Endothelial cell (in vitro differentiated cells): ENCODE measurements around the gene CTNNA2. TPM values are rescaled to one million over a fixed set of nuclear protein-coding genes. Genes with fewer than 3 reads are reported as not detected.

Experiments used
- DNase-seq: peaks from one replicate; pipeline ENCODE4 v3.0.0; 2021; ENCODE audit warnings: low spot score
- H3K27ac Mint-ChIP-seq: one replicate; pipeline ENCODE4 v1.8.0; 2021; ENCODE audit warnings: mixed read lengths, inconsistent platforms; ENCODE audit not compliant: unreplicated experiment
- H3K27me3 Mint-ChIP-seq: one replicate; pipeline ENCODE4 v1.8.0; 2021; ENCODE audit warnings: mild to moderate bottlenecking, moderate library complexity, mixed read lengths, inconsistent platforms; ENCODE audit not compliant: unreplicated experiment
- H3K36me3 Mint-ChIP-seq: one replicate; pipeline ENCODE4 v1.8.0; 2021; ENCODE audit warnings: mild to moderate bottlenecking, low read depth, mixed read lengths, inconsistent platforms; ENCODE audit not compliant: unreplicated experiment
- H3K4me1 Mint-ChIP-seq: one replicate; pipeline ENCODE4 v1.8.0; 2021; ENCODE audit warnings: mild to moderate bottlenecking, mixed read lengths, inconsistent platforms; ENCODE audit not compliant: unreplicated experiment
- H3K4me3 Mint-ChIP-seq: one replicate; pipeline ENCODE4 v1.8.0; 2021; ENCODE audit warnings: mild to moderate bottlenecking, mixed read lengths, inconsistent platforms; ENCODE audit not compliant: unreplicated experiment
- H3K9me3 Mint-ChIP-seq: one replicate; pipeline ENCODE4 v1.8.0; 2021; ENCODE audit warnings: mixed read lengths, inconsistent platforms; ENCODE audit not compliant: unreplicated experiment
- CTCF ChIP-seq: fragments of 200-600 bp; sonication (generic); IDR thresholded peaks from one replicate; pipeline ENCODE4 v1.5.0; 2021; ENCODE audit warnings: antibody characterized with exemption; ENCODE audit not compliant: unreplicated experiment
- total RNA-seq: library from RNA; stranded (reverse); fragmentation: NEBNext Ultra II Directional; extraction: Animal tissue kit (Norgen Biotek cat#: 25700); gene quantifications from one replicate; pipeline ENCODE4 v1.2.1, GENCODE V29; 2021; ENCODE audit not compliant: unreplicated experiment

Gene CTNNA2
- total RNA-seq, 1 donor from 2014 or later = 4.7 TPM

- peak within 1 kb of the TSS; percentile 80 for H3K4me3 Mint-ChIP-seq
- H3K4me1 Mint-ChIP-seq = peaks cover 11% of the 10 kb centered on the region
- DNase-seq = peak; percentile 54
- H3K36me3 Mint-ChIP-seq = no peaks in the 10 kb centered on the region
- H3K9me3 Mint-ChIP-seq = no peaks in the 10 kb centered on the region
- H3K27me3 Mint-ChIP-seq = peaks cover 26% of the 10 kb centered on the region
- no peak within 1 kb of the TSS for H3K27ac Mint-ChIP-seq
- TF ChIP-seq CTCF = no peak
These were observed 791.3 kb downstream of the CTNNA2 start, which contains the start of gene LRRTM1 for GRCh38 chr2:80303909-80304837. Gene LRRTM1, minus strand, starts transcription at chr2:80304752. Its CDS starts 933 bp downstream, at chr2:80303819.

- Mint-ChIP-seq H3K4me1 (peaks cover 12% of the 10 kb centered on the region), H3K4me3 (no peak overlapping the region), H3K27me3 (peaks cover 2% of the 10 kb centered on the region), H3K9me3 (no peaks in the 10 kb centered on the region), H3K27ac (no peak overlapping the region), H3K36me3 (no peaks in the 10 kb centered on the region)
- no peak for DNase-seq
- no peak for TF ChIP-seq CTCF
These were observed 798.5 kb downstream of the CTNNA2 start for GRCh38 chr2:80311304-80311703.

GRCh38 chr2:80312282-80312839, 799.5 kb downstream of the CTNNA2 start:
- Mint-ChIP-seq H3K9me3 (no peaks in the 10 kb centered on the region), H3K27ac (no peak overlapping the region), H3K4me3 (no peak overlapping the region), H3K27me3 (no peaks in the 10 kb centered on the region), H3K4me1 (peaks cover 12% of the 10 kb centered on the region), H3K36me3 (no peaks in the 10 kb centered on the region)
- no peak for DNase-seq
- no peak for TF ChIP-seq CTCF

GRCh38 chr2:80322311-80322920, 809.6 kb downstream of the CTNNA2 start:
- peak; percentile 37 for DNase-seq
- Mint-ChIP-seq H3K36me3 (no peaks in the 10 kb centered on the region), H3K27ac (no peak overlapping the region), H3K9me3 (no peaks in the 10 kb centered on the region), H3K4me1 (peaks cover 2% of the 10 kb centered on the region), H3K27me3 (peaks cover 2% of the 10 kb centered on the region), H3K4me3 (peak overlapping the region; percentile 47)
- TF ChIP-seq CTCF = no peak
